ENCODE data around the gene GJC2. TPM values are rescaled to one million over a fixed set of nuclear protein-coding genes. Genes with fewer than 3 reads are reported as not detected.

Gene GJC2
- polyA plus RNA-seq, 1 donor from 2014 or later: not detected

DNA sequence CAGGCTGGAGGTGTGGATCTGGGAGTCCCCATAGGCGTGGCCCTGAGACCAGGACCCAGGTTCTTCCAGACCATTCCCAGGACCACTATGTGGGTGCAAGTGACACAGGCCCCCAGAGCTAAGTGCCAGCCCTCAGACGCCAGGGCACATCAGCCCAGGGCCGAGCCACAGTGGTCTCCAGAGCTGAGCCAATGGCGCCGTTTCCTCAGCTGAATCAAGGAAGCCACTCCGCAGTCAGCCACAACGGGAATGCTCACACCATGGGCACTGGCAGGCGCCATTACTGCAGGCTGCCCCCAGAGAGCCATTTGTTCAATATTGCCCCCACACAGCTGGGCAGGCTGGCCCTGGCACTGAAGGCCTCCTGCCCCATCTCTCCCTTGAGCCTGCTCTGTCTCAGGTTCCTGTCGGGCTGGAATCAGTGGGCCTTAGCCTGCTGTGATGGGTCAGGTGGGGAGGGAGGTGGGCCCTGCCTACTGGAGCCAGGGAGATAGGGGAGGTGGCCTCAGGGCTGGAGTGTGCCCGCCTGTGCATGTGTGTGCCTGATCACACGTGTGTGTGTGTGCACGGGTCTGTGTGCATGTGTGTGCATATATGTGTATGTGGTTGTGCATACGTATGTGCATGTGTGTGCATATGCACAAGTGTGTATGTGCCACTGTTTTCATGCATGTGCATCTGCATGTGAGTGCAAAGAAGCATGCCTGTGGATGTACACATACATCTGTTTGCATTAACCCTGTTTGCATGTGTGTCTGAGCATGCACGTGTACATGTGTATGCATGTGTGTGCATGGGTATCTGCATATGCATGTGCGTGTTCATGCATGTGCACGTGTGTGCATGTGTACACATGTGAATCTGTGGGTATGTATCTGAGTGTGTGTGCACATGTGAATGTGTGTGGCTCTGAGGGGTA is 6.1 kb downstream of the GJC2 start:
- peaks cover 0 to 2% (median 0%) of the 10 kb centered on the region in 3 donors for H3K4me1 Mint-ChIP-seq
- peaks cover 2% of the 10 kb centered on the region for H3K27me3 Mint-ChIP-seq
- H3K4me3 Mint-ChIP-seq: no peak overlapping the region
- H3K36me3 Mint-ChIP-seq: peaks cover 2% of the 10 kb centered on the region
- H3K9me3 Mint-ChIP-seq: no peaks in the 10 kb centered on the region
- H3K27ac Mint-ChIP-seq: no peak overlapping the region

DNA sequence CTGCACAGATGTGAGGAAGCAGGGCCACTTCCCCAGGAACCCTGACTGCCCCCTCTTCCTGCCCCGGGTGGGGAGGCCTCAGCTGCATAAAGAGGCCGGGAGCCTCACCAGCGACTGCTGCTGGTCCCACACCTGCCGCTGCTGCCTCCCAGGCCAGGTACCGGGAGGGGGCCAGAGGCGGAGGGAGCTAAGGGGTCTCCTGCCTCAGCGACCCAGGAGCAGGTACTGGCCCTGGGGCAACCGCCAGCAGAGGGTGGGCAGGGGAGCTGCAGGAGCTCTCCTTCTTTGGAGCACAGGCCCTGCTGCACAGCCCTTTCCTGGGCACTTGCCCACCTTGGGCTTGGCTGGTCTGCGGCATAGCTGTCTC is 6.8 kb downstream of the GJC2 start:
- peak overlapping the region in 1 of 4 donors; percentile 52 for H3K4me3 Mint-ChIP-seq

GRCh38 chr1:228156941-228157728 is 7.4 kb downstream of the GJC2 start:
- Mint-ChIP-seq H3K36me3 (peaks cover 2% of the 10 kb centered on the region), H3K4me3 (peak overlapping the region in 1 of 4 donors; percentile 52), H3K27ac (no peak overlapping the region), H3K4me1 (peaks cover 0 to 2% (median 0%) of the 10 kb centered on the region in 3 donors), H3K9me3 (no peaks in the 10 kb centered on the region), H3K27me3 (peaks cover 2% of the 10 kb centered on the region)

More for the DNA sequence above, 6.8 kb downstream of the GJC2 start:
- peaks cover 2% of the 10 kb centered on the region for H3K36me3 Mint-ChIP-seq
- H3K4me1 Mint-ChIP-seq: peaks cover 0 to 2% (median 0%) of the 10 kb centered on the region in 3 donors
- no peak overlapping the region for H3K27ac Mint-ChIP-seq
- peaks cover 2% of the 10 kb centered on the region for H3K27me3 Mint-ChIP-seq
- H3K9me3 Mint-ChIP-seq: no peaks in the 10 kb centered on the region

DNA sequence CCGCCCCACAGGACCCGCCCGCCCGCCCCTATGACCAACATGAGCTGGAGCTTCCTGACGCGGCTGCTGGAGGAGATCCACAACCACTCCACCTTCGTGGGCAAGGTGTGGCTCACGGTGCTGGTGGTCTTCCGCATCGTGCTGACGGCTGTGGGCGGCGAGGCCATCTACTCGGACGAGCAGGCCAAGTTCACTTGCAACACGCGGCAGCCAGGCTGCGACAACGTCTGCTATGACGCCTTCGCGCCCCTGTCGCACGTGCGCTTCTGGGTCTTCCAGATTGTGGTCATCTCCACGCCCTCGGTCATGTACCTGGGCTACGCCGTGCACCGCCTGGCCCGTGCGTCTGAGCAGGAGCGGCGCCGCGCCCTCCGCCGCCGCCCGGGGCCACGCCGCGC is 8.0 kb downstream of the GJC2 start:
- Mint-ChIP-seq H3K4me1 (no peaks in the 10 kb centered on the region), H3K9me3 (no peaks in the 10 kb centered on the region), H3K36me3 (peaks cover 2% of the 10 kb centered on the region), H3K27me3 (peaks cover 2% of the 10 kb centered on the region), H3K27ac (no peak overlapping the region), H3K4me3 (no peak overlapping the region)

- H3K9me3 Mint-ChIP-seq: no peaks in the 10 kb centered on the region
- H3K4me1 Mint-ChIP-seq: no peaks in the 10 kb centered on the region
- H3K36me3 Mint-ChIP-seq: peaks cover 2% of the 10 kb centered on the region
These were observed 8.6 kb downstream of the GJC2 start for GRCh38 chr1:228158151-228159007.

GRCh38 chr1:228159008-228159665 is 9.4 kb downstream of the GJC2 start:
- no peaks in the 10 kb centered on the region for H3K9me3 Mint-ChIP-seq
- H3K4me3 Mint-ChIP-seq: no peak overlapping the region
- H3K36me3 Mint-ChIP-seq: no peaks in the 10 kb centered on the region
- H3K27me3 Mint-ChIP-seq: peaks cover 2% of the 10 kb centered on the region
- H3K4me1 Mint-ChIP-seq: no peaks in the 10 kb centered on the region
- H3K27ac Mint-ChIP-seq: no peak overlapping the region

More at GRCh38 chr1:228158151-228159007, 8.6 kb downstream of the GJC2 start:
- Mint-ChIP-seq H3K27me3 (peaks cover 2% of the 10 kb centered on the region), H3K4me3 (no peak overlapping the region), H3K27ac (no peak overlapping the region)

GRCh38 chr1:228160201-228160761 is 10.6 kb downstream of the GJC2 start:
- H3K9me3 Mint-ChIP-seq: no peaks in the 10 kb centered on the region
- H3K36me3 Mint-ChIP-seq: no peaks in the 10 kb centered on the region
- H3K4me1 Mint-ChIP-seq: peaks cover 3 to 6% (median 5%) of the 10 kb centered on the region in 3 donors

DNA sequence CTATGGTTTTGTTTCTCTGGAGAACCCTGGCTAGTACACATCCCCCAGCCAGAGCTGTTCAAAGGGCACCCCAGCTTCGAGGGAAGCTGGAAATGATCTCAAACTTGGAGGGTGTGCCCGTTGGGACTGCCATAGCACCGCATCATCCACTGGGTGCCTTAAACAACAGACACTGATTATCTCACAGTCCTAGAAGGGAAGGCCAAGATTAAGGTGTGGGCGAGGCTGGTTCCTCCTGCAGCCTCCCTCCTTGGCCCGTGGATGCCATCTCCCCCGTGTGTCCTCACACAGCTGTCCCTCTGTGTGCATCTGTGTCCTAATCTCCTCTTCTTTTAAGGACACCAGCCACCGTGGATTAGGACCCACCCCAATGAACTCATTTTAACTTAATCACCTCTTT is 11.6 kb downstream of the GJC2 start:
- Mint-ChIP-seq H3K27ac (peak overlapping the region in 1 of 3 donors; percentile 23), H3K4me1 (peaks cover 3 to 6% (median 5%) of the 10 kb centered on the region in 3 donors), H3K27me3 (peaks cover 2% of the 10 kb centered on the region), H3K36me3 (no peaks in the 10 kb centered on the region), H3K9me3 (no peaks in the 10 kb centered on the region), H3K4me3 (no peak overlapping the region)

More at GRCh38 chr1:228160201-228160761, 10.6 kb downstream of the GJC2 start:
- H3K27ac Mint-ChIP-seq: no peak overlapping the region
- H3K27me3 Mint-ChIP-seq: peaks cover 2% of the 10 kb centered on the region
- H3K4me3 Mint-ChIP-seq: no peak overlapping the region

- Mint-ChIP-seq H3K4me1 (peaks cover 6 to 11% (median 9%) of the 10 kb centered on the region in 3 donors), H3K36me3 (no peaks in the 10 kb centered on the region), H3K27me3 (peaks cover 2% of the 10 kb centered on the region), H3K4me3 (no peak overlapping the region), H3K27ac (peak overlapping the region in 1 of 3 donors; percentile 18), H3K9me3 (no peaks in the 10 kb centered on the region)
These were observed 12.1 kb downstream of the GJC2 start for GRCh38 chr1:228161866-228162265.

GRCh38 chr1:228162286-228163006 is 12.7 kb downstream of the GJC2 start:
- no peaks in the 10 kb centered on the region for H3K9me3 Mint-ChIP-seq
- H3K27me3 Mint-ChIP-seq: peaks cover 2% of the 10 kb centered on the region
- no peak overlapping the region for H3K27ac Mint-ChIP-seq
- H3K4me3 Mint-ChIP-seq: no peak overlapping the region
- H3K36me3 Mint-ChIP-seq: no peaks in the 10 kb centered on the region
- peaks cover 8 to 12% (median 10%) of the 10 kb centered on the region in 3 donors for H3K4me1 Mint-ChIP-seq

GRCh38 chr1:228163007-228163753 is 13.4 kb downstream of the GJC2 start:
- H3K4me3 Mint-ChIP-seq: no peak overlapping the region
- no peaks in the 10 kb centered on the region for H3K36me3 Mint-ChIP-seq
- peaks cover 12 to 16% (median 13%) of the 10 kb centered on the region in 3 donors for H3K4me1 Mint-ChIP-seq
- H3K27ac Mint-ChIP-seq: peak overlapping the region in 1 of 3 donors; percentile 95
- peaks cover 2% of the 10 kb centered on the region for H3K27me3 Mint-ChIP-seq
- no peaks in the 10 kb centered on the region for H3K9me3 Mint-ChIP-seq

DNA sequence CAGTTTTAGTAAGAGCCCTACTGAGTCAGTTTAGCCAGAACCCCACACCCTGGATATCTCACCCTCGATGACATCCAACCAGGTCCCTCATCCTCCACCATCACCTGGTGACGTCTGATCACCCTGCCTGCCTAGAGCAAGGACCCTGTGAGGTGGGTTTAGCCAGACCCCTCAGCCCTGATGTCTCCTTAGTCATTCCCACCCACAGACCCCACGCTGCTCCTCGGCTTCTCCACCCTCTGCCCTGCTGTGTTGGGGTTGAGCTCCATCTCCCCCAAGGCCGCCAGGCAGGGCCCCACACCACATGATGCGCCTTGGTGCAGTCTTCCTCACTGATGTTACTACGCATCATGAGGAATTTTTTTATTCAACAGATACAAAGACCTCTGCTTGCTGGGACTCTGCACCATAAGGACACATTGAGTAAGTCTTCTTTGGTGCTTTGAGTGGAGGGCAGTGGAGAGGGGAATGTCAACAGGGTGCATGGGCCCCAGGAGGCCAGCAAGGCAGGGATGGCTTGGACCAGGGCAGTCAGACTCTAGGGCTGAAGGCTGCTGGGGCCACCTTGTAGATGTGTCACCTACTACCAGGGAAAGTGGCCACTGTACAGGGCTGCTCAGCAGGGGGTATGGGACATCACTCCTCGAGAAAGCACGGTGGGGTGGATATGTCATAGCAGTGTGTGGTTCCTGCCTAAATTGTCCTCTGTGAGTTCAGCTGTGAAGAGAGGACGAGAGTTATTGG is 14.2 kb downstream of the GJC2 start:
- Mint-ChIP-seq H3K9me3 (no peaks in the 10 kb centered on the region), H3K27ac (peak overlapping the region; percentile 77 to 95 (median 91)), H3K27me3 (peaks cover 2% of the 10 kb centered on the region), H3K4me1 (peaks cover 12 to 19% (median 17%) of the 10 kb centered on the region in 3 donors), H3K36me3 (no peaks in the 10 kb centered on the region), H3K4me3 (peak overlapping the region in 2 of 4 donors; percentile 87 to 89)
